Astrocyte (in vitro differentiated cells and primary cell): ENCODE measurements around the gene TENM4. TPM values are rescaled to one million over a fixed set of nuclear protein-coding genes. Genes with fewer than 3 reads are reported as not detected.

ENCODE experiments used
- DNase-seq: peaks from one replicate; pipeline ENCODE4 v3.0.0-alpha.2; 2010; ENCODE audit warnings: low read depth
- FAIRE-seq: peaks from 2 replicates; lab custom pipeline; 2011; peaks lifted over from hg19 to GRCh38; lab: Jason Lieb, UNC
- H2AFZ ChIP-seq: 2 replicates; pipeline ENCODE4 v1.6.0; 2012; ENCODE audit warnings: low read depth, low read length, inconsistent platforms
- H3K27ac ChIP-seq: 2 replicates; pipeline ENCODE4 v1.5.1; 2011; ENCODE audit warnings: low read depth, low read length, inconsistent platforms
- H3K27me3 ChIP-seq: 2 replicates; pipeline ENCODE4 v1.6.0; 2011; ENCODE audit warnings: low read length, inconsistent platforms; ENCODE audit not compliant: insufficient read depth
- H3K36me3 ChIP-seq: 2 replicates; pipeline ENCODE4 v1.5.1; 2011; ENCODE audit warnings: low read length, inconsistent platforms; ENCODE audit not compliant: insufficient read depth
- H3K4me1 ChIP-seq: 2 replicates; pipeline ENCODE4 v1.5.1; 2011; ENCODE audit warnings: low read length, inconsistent platforms; ENCODE audit not compliant: insufficient read depth
- H3K4me2 ChIP-seq: 2 replicates; pipeline ENCODE4 v1.6.0; 2012; ENCODE audit warnings: low read length, inconsistent platforms
- H3K4me3 ChIP-seq: 2 replicates; pipeline ENCODE4 v1.5.1; 2011; ENCODE audit warnings: low read depth, mild to moderate bottlenecking, low read length, inconsistent platforms; ENCODE audit not compliant: insufficient read depth
- H3K79me2 ChIP-seq: 2 replicates; pipeline ENCODE4 v1.6.0; 2012; ENCODE audit warnings: mild to moderate bottlenecking, low read length, inconsistent platforms; ENCODE audit not compliant: insufficient read depth
- H3K9ac ChIP-seq: 2 replicates; pipeline ENCODE4 v1.6.0; 2012; ENCODE audit warnings: mild to moderate bottlenecking, low read length, inconsistent platforms
- H3K9me3 ChIP-seq: 2 replicates; pipeline ENCODE4 v1.5.1; 2012; ENCODE audit warnings: low read depth, mild to moderate bottlenecking, low read length, inconsistent platforms; ENCODE audit not compliant: insufficient read depth
- H4K20me1 ChIP-seq: 2 replicates; pipeline ENCODE4 v1.6.0; 2012; ENCODE audit warnings: low read length, inconsistent platforms; ENCODE audit not compliant: insufficient read depth
- H3K27ac Mint-ChIP-seq: one replicate; pipeline ENCODE4 v1.8.0; 2021; ENCODE audit warnings: mild to moderate bottlenecking, mixed read lengths; ENCODE audit not compliant: unreplicated experiment
- H3K27me3 Mint-ChIP-seq: one replicate; pipeline ENCODE4 v1.8.0; 2021; ENCODE audit warnings: low read depth, mixed read lengths; ENCODE audit not compliant: unreplicated experiment
- H3K36me3 Mint-ChIP-seq: one replicate; pipeline ENCODE4 v1.8.0; 2021; ENCODE audit warnings: low read depth, mixed read lengths; ENCODE audit not compliant: unreplicated experiment
- H3K4me1 Mint-ChIP-seq: one replicate; pipeline ENCODE4 v1.8.0; 2021; ENCODE audit warnings: low read depth, mixed read lengths; ENCODE audit not compliant: unreplicated experiment
- H3K4me3 Mint-ChIP-seq: one replicate; pipeline ENCODE4 v1.8.0; 2021; ENCODE audit warnings: mild to moderate bottlenecking, moderate library complexity, mixed read lengths; ENCODE audit not compliant: unreplicated experiment
- H3K9me3 Mint-ChIP-seq: one replicate; pipeline ENCODE4 v1.8.0; 2021; ENCODE audit warnings: mild to moderate bottlenecking, mixed read lengths; ENCODE audit not compliant: unreplicated experiment
- CTCF ChIP-seq: IDR thresholded peaks from 2 replicates; pipeline ENCODE4 v1.5.1; 2011; ENCODE audit warnings: low read depth, mild to moderate bottlenecking, inconsistent platforms, low read length, moderate library complexity; ENCODE audit not compliant: insufficient read depth
- EZH2 ChIP-seq: IDR thresholded peaks from 2 replicates; pipeline ENCODE4 v1.6.1; 2012; ENCODE audit warnings: mild to moderate bottlenecking, low read length, inconsistent platforms; ENCODE audit not compliant: insufficient read depth
- total RNA-seq: library from RNA; stranded (reverse); gene quantifications from 2 replicates; pipeline ENCODE4 v1.2.1, GENCODE V29; 2021

The TENM4 gene
- total RNA-seq, 1 donor from 2014 or later = 7.5 TPM

GRCh38 chr11:79374727-79375126 is 66.1 kb downstream of the TENM4 start:
- Mint-ChIP-seq H3K27me3 (peaks cover 7% of the 10 kb centered on the region), H3K27ac (no peak overlapping the region), H3K36me3 (peaks cover 4% of the 10 kb centered on the region), H3K4me3 (no peak overlapping the region), H3K9me3 (no peaks in the 10 kb centered on the region), H3K4me1 (peaks cover 6% of the 10 kb centered on the region)
- Histone ChIP-seq H3K4me3 (no peak overlapping the region), H3K4me2 (no peak overlapping the region), H3K27ac (no peak overlapping the region), H4K20me1 (peaks cover 3% of the 10 kb centered on the region), H3K36me3 (no peaks in the 10 kb centered on the region), H2AFZ (no peak overlapping the region), H3K79me2 (no peaks in the 10 kb centered on the region), H3K4me1 (no peaks in the 10 kb centered on the region), H3K27me3 (no peaks in the 10 kb centered on the region), H3K9ac (no peak overlapping the region), H3K9me3 (no peaks in the 10 kb centered on the region)
- FAIRE-seq (no peak), DNase-seq (no peak)
- TF ChIP-seq EZH2 = no peak
- no peak for TF ChIP-seq CTCF

- no peaks in the 10 kb centered on the region for H3K36me3 ChIP-seq
- no peak overlapping the region for H3K9ac ChIP-seq
- no peaks in the 10 kb centered on the region for H3K9me3 ChIP-seq
- peaks cover 19% of the 10 kb centered on the region for H3K27me3 Mint-ChIP-seq
- peaks cover 6% of the 10 kb centered on the region for H3K4me1 Mint-ChIP-seq
- no peak overlapping the region for H3K4me3 ChIP-seq
- H3K4me2 ChIP-seq = no peak overlapping the region
- DNase-seq = no peak
- FAIRE-seq = no peak
- H2AFZ ChIP-seq = no peak overlapping the region
- no peaks in the 10 kb centered on the region for H3K27me3 ChIP-seq
- no peaks in the 10 kb centered on the region for H3K4me1 ChIP-seq
- peaks cover 5% of the 10 kb centered on the region for H4K20me1 ChIP-seq
- no peaks in the 10 kb centered on the region for H3K9me3 Mint-ChIP-seq
- H3K27ac ChIP-seq = no peak overlapping the region
- peaks cover 2% of the 10 kb centered on the region for H3K36me3 Mint-ChIP-seq
- no peak overlapping the region for H3K4me3 Mint-ChIP-seq
- no peak overlapping the region for H3K27ac Mint-ChIP-seq
- TF ChIP-seq EZH2 (no peak), CTCF (no peak)
- H3K79me2 ChIP-seq = no peaks in the 10 kb centered on the region
Measured at GRCh38 chr11:79371724-79372123, 69.1 kb downstream of the TENM4 start.

- no peak overlapping the region for H3K4me3 Mint-ChIP-seq
- Histone ChIP-seq H3K4me2 (no peak overlapping the region), H3K27ac (no peak overlapping the region), H3K79me2 (no peaks in the 10 kb centered on the region), H3K9me3 (no peaks in the 10 kb centered on the region), H3K36me3 (no peaks in the 10 kb centered on the region), H3K4me3 (no peak overlapping the region), H3K27me3 (no peaks in the 10 kb centered on the region), H4K20me1 (peaks cover 10% of the 10 kb centered on the region), H3K4me1 (no peaks in the 10 kb centered on the region), H2AFZ (no peak overlapping the region), H3K9ac (no peak overlapping the region)
- H3K9me3 Mint-ChIP-seq = no peaks in the 10 kb centered on the region
- no peak for DNase-seq
- H3K27me3 Mint-ChIP-seq = peaks cover 21% of the 10 kb centered on the region
- H3K4me1 Mint-ChIP-seq = peaks cover 6% of the 10 kb centered on the region
- no peak overlapping the region for H3K27ac Mint-ChIP-seq
- TF ChIP-seq CTCF (no peak), EZH2 (no peak)
- peaks cover under 1% of the 10 kb centered on the region for H3K36me3 Mint-ChIP-seq
- no peak for FAIRE-seq
Measured at GRCh38 chr11:79371152-79371551, 69.7 kb downstream of the TENM4 start.
